SW480 (cell line): Measurements from ENCODE around the gene CYP2A13.
"Not testable (repeated sequence)": the region's sequence is repeated elsewhere in the genome, so short reads cannot be mapped to it uniquely, and the experiment has no call there.

Experiments
- DNase-seq: peaks from one replicate; pipeline ENCODE4 v3.0.0-alpha.2; 2016; ENCODE audit warnings: low spot score

Gene CYP2A13, protein sequence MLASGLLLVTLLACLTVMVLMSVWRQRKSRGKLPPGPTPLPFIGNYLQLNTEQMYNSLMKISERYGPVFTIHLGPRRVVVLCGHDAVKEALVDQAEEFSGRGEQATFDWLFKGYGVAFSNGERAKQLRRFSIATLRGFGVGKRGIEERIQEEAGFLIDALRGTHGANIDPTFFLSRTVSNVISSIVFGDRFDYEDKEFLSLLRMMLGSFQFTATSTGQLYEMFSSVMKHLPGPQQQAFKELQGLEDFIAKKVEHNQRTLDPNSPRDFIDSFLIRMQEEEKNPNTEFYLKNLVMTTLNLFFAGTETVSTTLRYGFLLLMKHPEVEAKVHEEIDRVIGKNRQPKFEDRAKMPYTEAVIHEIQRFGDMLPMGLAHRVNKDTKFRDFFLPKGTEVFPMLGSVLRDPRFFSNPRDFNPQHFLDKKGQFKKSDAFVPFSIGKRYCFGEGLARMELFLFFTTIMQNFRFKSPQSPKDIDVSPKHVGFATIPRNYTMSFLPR

DNA sequence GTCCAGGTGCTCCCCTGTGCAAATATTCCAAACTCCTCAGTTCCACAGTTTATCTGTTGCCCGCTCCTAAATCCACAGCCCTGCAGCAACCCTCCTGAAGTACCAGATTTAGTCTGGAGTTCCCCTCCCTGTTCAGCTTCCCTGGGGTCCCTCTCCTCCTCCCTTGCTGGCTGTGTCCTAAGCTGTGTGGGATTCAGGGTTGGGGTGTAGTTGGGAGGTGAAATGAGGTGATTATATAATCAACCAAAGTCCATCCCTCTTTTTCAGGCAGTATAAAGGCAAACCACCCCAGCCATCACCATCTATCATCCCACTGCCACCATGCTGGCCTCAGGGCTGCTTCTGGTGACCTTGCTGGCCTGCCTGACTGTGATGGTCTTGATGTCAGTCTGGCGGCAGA lies at the start of gene CYP2A13:
CYP2A13 (plus strand) TSS at position 301 of the 400 bp plus-strand sequence; CDS start at position 322, 21 bp downstream.
- DNase-seq: no peak

DNA sequence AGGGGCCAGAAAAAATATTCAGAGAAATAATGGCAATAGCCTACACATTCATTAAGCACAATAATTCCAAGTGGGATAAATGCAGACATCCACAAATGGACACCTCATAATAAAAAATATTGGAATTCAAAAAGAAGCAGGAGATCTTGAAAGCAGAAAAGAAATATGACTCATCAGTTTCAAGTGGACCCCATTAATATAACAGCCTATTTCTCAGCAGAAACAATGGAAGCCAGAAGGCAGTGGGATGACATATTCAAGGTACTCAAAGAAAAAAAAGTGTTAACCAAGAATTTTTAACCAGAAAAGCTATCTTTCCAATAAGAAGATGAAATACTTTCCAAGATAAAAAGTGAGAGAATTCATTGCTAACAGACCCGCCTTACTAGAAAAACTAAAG lies 48.4 kb upstream of the CYP2A13 start:
- no peak for DNase-seq

DNA sequence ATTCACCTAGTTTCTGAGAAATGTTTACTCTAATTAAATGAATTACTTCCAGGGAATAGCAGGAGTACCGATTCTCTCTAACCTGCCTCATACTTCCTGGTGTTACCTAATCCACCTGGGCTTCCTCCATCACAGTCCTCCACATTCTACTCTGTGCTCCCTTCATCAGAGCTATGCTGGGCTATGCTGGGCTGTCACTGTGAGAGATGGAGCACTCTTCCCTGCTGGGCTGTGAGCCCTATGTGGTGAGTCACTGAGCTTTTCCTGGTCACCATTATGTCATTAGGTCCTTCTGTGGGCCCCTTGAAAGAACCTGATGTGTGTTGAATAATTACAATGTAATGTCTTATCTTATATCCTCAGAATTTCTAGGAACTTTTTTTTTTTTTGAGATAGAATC lies 43.2 kb upstream of the CYP2A13 start:
- not testable (repeated sequence) for DNase-seq

- no peak for DNase-seq
Observed at GRCh38 chr19:41050426-41050825, 37.8 kb upstream of the CYP2A13 start.

- DNase-seq: not testable (repeated sequence)
Observed at GRCh38 chr19:41052162-41052561, 36.1 kb upstream of the CYP2A13 start.

GRCh38 chr19:41053331-41053730 lies 34.9 kb upstream of the CYP2A13 start:
- DNase-seq: not testable (repeated sequence)

GRCh38 chr19:41064974-41065569 lies 23.2 kb upstream of the CYP2A13 start:
- DNase-seq: peak; percentile 49

DNA sequence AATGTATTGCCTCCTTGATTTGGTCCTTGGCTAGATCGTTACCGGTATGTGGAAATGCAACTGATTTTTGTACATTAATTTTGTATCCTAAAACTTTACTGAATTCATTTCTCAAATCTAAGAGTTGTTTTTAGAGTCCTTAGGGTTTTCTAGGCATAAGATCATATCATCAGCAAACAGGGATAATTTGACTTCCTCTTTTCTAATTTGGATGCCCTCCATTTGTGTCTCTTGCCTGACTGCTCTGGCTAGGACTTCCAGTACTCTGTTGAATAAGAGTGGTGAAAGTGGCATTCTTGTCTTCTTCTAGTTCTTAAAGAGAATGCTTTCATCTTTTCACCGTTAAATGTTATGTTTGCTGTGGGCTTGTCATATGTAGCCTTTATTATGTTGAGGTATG lies 12.0 kb upstream of the CYP2A13 start:
- DNase-seq: no peak

GRCh38 chr19:41083516-41083915 lies 4.7 kb upstream of the CYP2A13 start:
- DNase-seq: peak; percentile 41

- DNase-seq: no peak
Observed at GRCh38 chr19:41085748-41086415, 2.4 kb upstream of the CYP2A13 start.

GRCh38 chr19:41089959-41090358 lies 1.7 kb downstream of the CYP2A13 start:
- no peak for DNase-seq

- DNase-seq: no peak
Observed at GRCh38 chr19:41095703-41096102, 7.5 kb downstream of the CYP2A13 start.

DNA sequence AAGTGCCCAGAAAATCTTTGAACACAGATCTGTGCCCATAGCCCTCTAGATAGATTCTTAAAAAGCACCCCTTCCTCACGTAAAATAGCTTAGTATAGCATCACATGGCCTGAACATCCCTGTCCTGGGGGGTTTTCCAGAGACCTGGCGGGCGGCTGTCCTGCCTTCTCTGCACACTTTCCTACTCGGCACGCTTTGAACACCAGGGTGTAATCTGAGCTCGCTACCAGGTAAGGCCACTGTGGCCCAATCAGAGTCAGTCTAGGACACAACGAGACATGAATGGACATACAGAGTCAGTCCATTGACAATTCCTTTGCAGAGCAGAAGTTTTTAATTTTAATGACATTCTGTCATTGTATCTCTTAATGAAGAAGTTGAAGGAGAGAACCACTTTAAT lies 8.1 kb downstream of the CYP2A13 start:
- DNase-seq: no peak

- no peak for DNase-seq
Observed at GRCh38 chr19:41097302-41097701, 9.1 kb downstream of the CYP2A13 start.

GRCh38 chr19:41098762-41099161 lies 10.5 kb downstream of the CYP2A13 start:
- no peak for DNase-seq

DNA sequence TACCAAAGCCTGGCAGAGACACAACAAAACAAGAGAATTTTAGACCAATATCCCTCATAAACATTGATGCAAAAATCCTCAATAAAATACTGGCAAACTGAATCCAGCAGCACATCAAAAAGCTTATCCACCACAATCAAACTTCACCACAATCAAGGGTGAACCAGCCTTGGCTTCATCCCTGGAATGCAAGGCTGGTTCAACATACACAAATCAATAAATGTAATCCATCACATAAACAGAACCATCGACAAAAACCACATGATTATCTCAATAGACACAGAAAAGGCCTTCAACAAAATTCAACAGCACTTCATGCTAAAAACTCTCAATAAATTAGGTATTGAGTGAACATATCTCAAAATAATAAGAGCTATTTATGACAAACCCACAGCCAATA lies 14.0 kb downstream of the CYP2A13 start:
- not testable (repeated sequence) for DNase-seq

DNA sequence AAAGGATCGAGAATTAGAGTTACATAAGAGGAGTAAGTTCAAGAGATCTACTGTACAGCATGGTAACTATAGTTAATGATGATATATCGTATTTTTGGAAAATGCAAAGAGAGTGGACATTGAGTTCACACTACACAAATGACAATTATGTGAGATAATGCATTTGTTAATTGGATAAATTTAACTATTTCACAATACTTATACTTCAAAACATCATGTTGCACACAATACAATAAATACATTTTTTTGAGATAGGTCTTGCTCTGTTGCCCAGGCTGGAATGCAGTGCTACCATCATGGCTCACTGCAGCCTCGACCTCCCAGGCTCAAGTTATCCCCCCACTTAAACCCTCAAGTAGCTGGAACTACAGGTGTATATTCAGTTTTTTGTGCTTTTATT lies 17.9 kb downstream of the CYP2A13 start:
- DNase-seq: no peak

GRCh38 chr19:41111296-41111695 lies 23.0 kb downstream of the CYP2A13 start:
- DNase-seq: no peak

- DNase-seq: no peak
Observed at GRCh38 chr19:41111750-41112295, 23.6 kb downstream of the CYP2A13 start.

DNA sequence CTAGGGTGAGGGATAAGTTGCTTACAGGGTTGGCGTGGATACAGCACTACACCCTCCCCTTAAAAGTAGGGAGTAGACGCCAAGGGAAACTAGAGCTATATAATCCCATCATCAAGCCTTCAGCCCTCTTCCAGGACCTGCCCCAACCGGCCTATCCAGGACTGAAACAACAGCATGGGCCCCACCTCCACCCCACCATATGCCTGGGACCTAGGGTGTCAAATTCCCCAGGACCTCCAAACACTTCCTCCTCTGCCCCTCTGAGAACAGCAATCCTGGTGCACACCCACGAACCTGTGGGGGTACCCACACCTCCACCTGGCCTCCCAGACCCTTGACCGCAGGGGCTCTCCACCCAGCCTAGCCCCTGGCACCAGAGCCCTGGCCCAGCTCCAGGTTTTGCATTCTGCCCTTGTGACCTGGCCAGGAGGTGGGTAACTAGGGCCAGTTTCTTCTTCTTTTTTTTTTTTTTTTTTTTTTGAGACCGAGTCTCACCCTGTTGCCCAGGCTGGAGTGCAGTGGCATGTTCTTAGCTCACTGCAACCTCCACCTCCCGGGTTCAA lies 24.6 kb downstream of the CYP2A13 start:
- no peak for DNase-seq

DNA sequence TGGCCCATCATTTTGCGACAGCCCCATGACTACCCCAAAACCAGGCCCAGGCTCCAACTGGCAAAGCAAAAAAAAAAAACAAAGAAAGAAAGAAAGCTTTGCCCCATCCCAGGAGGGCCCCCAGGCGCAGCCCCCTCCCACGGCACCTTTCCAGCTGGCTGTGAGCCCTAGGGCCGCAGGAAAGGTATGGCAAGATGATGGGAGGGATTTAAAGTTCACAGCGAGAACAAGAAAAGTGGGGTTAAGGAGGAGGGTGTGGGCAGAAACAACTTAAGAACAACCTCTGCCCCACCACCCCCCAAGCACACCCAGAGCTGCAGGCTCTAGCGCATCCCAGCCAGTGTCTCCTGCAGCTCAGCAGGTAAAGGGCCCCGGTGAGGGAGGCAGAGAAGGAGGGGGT lies 25.9 kb downstream of the CYP2A13 start, which contains the start of gene CYP2F1:
CYP2F1 (plus strand) TSS at position 301 of the 400 bp plus-strand sequence. CDS start 1,757 bp downstream, outside the sequence.
- no peak for DNase-seq

DNA sequence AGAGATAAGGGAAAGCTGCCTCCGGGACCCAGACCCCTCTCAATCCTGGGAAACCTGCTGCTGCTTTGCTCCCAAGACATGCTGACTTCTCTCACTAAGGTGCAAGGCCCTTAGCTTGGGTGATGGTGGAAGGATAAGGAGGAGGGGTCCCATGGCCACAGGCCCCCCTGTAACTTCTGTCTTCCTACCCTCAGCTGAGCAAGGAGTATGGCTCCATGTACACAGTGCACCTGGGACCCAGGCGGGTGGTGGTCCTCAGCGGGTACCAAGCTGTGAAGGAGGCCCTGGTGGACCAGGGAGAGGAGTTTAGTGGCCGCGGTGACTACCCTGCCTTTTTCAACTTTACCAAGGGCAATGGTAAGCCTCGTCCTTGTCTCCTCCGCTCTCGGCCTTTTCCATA lies 28.0 kb downstream of the CYP2A13 start:
- no peak for DNase-seq
